HFF-Myc (cell line): ENCODE data around the gene NAV2.

Source experiments
- DNase-seq: peaks from one replicate; pipeline ENCODE4 v3.0.0-alpha.2; 2011; ENCODE audit warnings: low read depth; ENCODE audit errors: extremely low read depth
- H3K4me3 ChIP-seq: replicated peaks from 2 replicates; pipeline ENCODE4 v1.5.1; 2011; ENCODE audit warnings: low read depth, mild to moderate bottlenecking, control low read depth, low read length
- CTCF ChIP-seq: IDR thresholded peaks from 2 replicates; pipeline ENCODE4 v1.5.1; 2012; ENCODE audit warnings: mild to moderate bottlenecking, low read depth, low read length, control low read depth; ENCODE audit errors: missing control alignments

NAV2 gene

GRCh38 chr11:20066013-20066782 lies 353.6 kb downstream of the NAV2 start:
- TF ChIP-seq CTCF = no peak

DNA sequence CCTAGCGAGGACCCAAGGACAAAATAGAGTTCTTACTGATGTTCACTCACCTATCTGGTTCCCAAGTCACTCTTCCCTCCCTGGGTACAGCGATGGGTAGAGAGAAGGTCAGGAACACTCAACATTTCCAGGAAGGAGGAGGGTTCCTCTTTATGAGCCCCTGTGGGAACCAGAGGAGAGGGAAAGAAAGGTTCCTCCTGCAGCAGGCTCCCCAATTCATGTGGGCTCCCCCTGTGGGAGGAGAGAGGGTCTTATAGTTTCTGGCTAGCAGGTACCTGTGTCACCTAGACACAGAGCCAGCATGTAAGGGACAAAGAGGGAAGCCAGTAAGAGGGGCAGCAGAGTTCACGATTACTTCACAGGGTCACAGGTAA lies 354.1 kb downstream of the NAV2 start:
- no peak for TF ChIP-seq CTCF
- DNase-seq = no peak
- H3K4me3 ChIP-seq = no peak overlapping the region

More at GRCh38 chr11:20066013-20066782, 353.6 kb downstream of the NAV2 start:
- no peak overlapping the region for H3K4me3 ChIP-seq
- DNase-seq = no peak

- DNase-seq = no peak
- TF ChIP-seq CTCF = no peak
- H3K4me3 ChIP-seq = no peak overlapping the region
Observed at GRCh38 chr11:20067665-20068064, 355.0 kb downstream of the NAV2 start.

DNA sequence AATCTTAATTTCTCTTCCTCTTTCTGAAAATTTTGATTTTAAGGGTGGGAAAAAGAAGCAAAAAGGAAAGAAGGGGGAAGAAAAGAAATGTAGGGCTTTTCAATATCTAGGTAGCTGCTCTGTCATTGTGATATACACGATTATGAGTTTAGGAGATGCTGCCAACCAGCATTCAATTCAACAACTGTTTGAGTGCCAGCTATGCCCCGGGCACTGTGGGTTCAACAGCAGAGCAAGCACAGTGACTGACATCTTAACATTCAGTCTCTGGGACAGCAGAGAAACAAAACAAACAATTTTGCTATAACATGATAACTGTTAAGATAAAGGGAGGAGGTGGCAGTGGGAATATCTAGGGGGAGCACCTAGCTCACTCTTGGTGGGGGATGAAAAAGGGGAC lies 356.1 kb downstream of the NAV2 start:
- no peak for TF ChIP-seq CTCF
- no peak overlapping the region for H3K4me3 ChIP-seq
- no peak for DNase-seq

GRCh38 chr11:20070459-20070858 lies 357.8 kb downstream of the NAV2 start:
- no peak overlapping the region for H3K4me3 ChIP-seq
- DNase-seq = no peak
- no peak for TF ChIP-seq CTCF

DNA sequence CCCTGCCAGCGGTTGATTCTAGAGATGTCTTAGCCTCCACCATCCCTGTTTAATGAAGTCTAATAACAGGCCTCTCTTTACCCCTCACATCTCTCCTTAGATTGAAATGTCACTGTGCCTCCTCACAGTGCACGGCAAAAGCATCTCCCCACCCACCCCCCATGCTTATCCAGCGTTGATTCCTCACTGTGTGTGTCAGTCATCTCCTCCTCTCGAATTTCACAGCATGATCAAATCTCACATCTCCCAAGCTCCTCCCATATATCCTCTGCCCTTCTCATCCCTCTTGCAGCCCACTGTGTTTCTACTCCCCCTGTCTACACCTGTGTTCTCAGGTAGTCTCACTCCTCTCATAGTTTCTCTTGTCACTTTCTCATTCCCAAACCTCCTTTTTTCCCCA lies 363.0 kb downstream of the NAV2 start:
- no peak for DNase-seq
- TF ChIP-seq CTCF = no peak
- no peak overlapping the region for H3K4me3 ChIP-seq

DNA sequence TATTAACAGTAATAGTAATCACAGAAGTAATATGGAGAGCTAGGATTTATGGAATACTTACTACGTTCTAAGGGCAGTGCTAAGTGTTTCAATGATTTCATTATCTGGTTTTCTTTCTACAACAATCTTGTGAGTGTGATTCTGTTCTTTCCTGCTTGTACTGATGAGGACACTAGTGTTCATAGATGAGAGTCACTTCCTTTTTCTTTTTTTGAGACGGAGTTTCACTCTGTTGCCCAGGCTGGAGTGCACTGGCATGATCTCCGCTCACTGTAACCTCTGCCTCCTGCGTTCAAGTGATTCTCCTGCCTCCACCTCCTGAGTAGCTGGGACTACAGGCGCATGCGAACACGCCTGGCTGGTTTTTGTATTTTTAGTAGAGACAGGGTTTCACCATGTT lies 366.2 kb downstream of the NAV2 start:
- no peak overlapping the region for H3K4me3 ChIP-seq
- no peak for DNase-seq
- no peak for TF ChIP-seq CTCF
